Stimulated activated CD8-positive, alpha-beta memory T cell treated with anti-CD3 and anti-CD28 coated beads, Interleukin-12 subunit alpha, Interleukin-12 subunit beta, amount 100 ng/mL, for 24 hours (primary cell): ENCODE results near the gene AKAP13.

Experiments used
- DNase-seq: peaks from one replicate; pipeline ENCODE4 v3.0.0-alpha.2; 2020; ENCODE audit errors: extremely low read depth

Gene AKAP13

GRCh38 chr15:85706779-85707518, 326.5 kb downstream of the AKAP13 start:
- DNase-seq = no peak

GRCh38 chr15:85707519-85708338, 327.3 kb downstream of the AKAP13 start:
- DNase-seq = no peak

- DNase-seq = no peak
Measured at GRCh38 chr15:85708402-85708941, 328.1 kb downstream of the AKAP13 start.

GRCh38 chr15:85709250-85709649, 328.8 kb downstream of the AKAP13 start:
- no peak for DNase-seq

GRCh38 chr15:85710340-85710842, 330.0 kb downstream of the AKAP13 start:
- DNase-seq = no peak

- no peak for DNase-seq
Measured at GRCh38 chr15:85711580-85712192, 331.3 kb downstream of the AKAP13 start.

GRCh38 chr15:85716261-85716660, 335.9 kb downstream of the AKAP13 start:
- DNase-seq = no peak

- no peak for DNase-seq
Measured at GRCh38 chr15:85717212-85717611, 336.8 kb downstream of the AKAP13 start.

GRCh38 chr15:85718271-85718971, 338.0 kb downstream of the AKAP13 start:
- DNase-seq = no peak

GRCh38 chr15:85718981-85719380, 338.6 kb downstream of the AKAP13 start:
- no peak for DNase-seq

- no peak for DNase-seq
Measured at GRCh38 chr15:85722374-85723152, 342.2 kb downstream of the AKAP13 start.

- DNase-seq = no peak
Measured at GRCh38 chr15:85723960-85724945, 343.9 kb downstream of the AKAP13 start.

- DNase-seq = no peak
Measured at GRCh38 chr15:85725019-85725418, 344.6 kb downstream of the AKAP13 start.

GRCh38 chr15:85725564-85725963, 345.2 kb downstream of the AKAP13 start:
- DNase-seq = no peak

GRCh38 chr15:85726454-85726853, 346.1 kb downstream of the AKAP13 start:
- DNase-seq = no peak

- DNase-seq = no peak
Measured at GRCh38 chr15:85727068-85727467, 346.7 kb downstream of the AKAP13 start.

- no peak for DNase-seq
Measured at GRCh38 chr15:85730001-85730820, 349.8 kb downstream of the AKAP13 start.

GRCh38 chr15:85733416-85733815, 353.0 kb downstream of the AKAP13 start:
- DNase-seq = no peak

GRCh38 chr15:85737061-85737460, 356.7 kb downstream of the AKAP13 start:
- no peak for DNase-seq
